Duodenal mucosa (tissue), 2 donors: Measurements from ENCODE around the gene ID1.

Experiments
- H3K27ac ChIP-seq: one replicate; pipeline ENCODE4 v1.7.0; 2013; ENCODE audit warnings: low read depth, low read length
- H3K27me3 ChIP-seq, 2 donors: one replicate each; pipeline ENCODE4 v1.7.0; 2013; ENCODE audit warnings: low read length in 2 of 2, control low read depth in 1 of 2; ENCODE audit not compliant: insufficient read depth in 2 of 2, control insufficient read depth in 1 of 2
- H3K36me3 ChIP-seq, 2 donors: one replicate each; pipeline ENCODE4 v1.7.0; 2013; ENCODE audit warnings: low read length in 2 of 2, control low read depth in 1 of 2; ENCODE audit not compliant: insufficient read depth in 2 of 2, control insufficient read depth in 1 of 2
- H3K4me1 ChIP-seq, 2 donors: one replicate each; pipeline ENCODE4 v1.7.0; 2013; ENCODE audit warnings: low read length in 2 of 2, control low read depth in 1 of 2; ENCODE audit not compliant: insufficient read depth in 2 of 2, control insufficient read depth in 1 of 2
- H3K4me3 ChIP-seq, 2 donors: one replicate each; pipeline ENCODE4 v1.7.0; 2013; ENCODE audit warnings: low read length in 2 of 2, low read depth in 1 of 2
- H3K9ac ChIP-seq, 2 donors: one replicate each; pipeline ENCODE4 v1.7.0; 2013; ENCODE audit warnings: low read length in 2 of 2, low read depth in 1 of 2
- H3K9me3 ChIP-seq, 2 donors: one replicate each; pipeline ENCODE4 v1.7.0; 2013; ENCODE audit warnings: low read length in 2 of 2, control low read depth in 1 of 2; ENCODE audit not compliant: control insufficient read depth in 1 of 2

The ID1 gene

DNA sequence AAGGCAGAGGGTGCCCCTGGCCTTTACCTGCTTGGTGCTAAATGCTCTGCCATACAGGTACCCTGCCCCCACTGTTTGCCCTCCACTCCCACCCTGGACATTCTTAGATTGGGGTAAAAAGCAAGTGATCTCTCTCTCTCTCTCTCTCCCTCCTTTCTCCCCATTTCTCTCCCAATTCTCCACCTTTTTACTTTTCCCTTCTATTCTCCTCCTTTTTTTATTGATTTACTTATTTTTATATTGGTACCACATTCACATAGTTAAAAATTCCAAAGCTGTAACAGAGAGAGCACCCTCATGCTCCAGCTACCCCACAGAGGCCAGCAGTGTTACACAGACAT lies 37.7 kb upstream of the ID1 start:
- H3K27ac ChIP-seq, result no peak overlapping the region

DNA sequence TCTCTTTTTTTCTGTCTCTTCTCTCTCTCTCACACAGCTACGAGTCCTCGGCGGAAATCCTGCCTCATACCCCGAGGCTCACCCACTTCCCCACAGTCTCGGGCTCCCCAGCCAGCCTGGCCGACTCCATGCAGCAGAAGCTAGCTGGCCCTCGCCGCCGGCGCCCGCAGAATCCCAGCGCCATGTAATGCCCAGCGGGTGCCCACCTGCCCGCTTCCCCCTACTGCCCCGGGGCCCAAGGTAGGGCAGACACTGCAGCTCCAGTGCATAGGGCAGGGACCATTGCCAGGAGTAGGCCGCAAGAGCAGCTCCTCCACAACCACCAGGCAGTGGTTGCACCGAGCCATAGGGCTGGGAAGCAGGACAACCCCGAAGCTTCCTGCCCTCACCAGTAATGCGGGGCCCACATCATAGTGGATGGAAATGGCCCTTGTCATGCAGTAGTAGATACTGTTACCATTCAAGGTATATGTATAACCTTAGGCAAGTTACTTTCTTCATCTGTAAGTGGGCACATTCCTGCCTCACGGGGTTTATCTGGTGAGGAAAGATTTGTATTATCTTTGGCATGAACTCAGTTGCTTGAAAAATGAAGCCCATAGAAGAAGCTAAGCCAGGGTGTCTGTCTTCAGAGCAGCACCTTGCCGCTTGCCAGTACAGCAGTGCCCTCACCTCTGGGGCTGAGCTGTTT lies 36.9 kb upstream of the ID1 start:
- H3K27me3 ChIP-seq, result no peaks in the 10 kb centered on the region
- H3K9ac ChIP-seq, result peak overlapping the region in 1 of 2 donors; percentile 9
- no peak overlapping the region for H3K27ac ChIP-seq
- peaks cover 39 to 45% of the 10 kb centered on the region in 2 donors for H3K4me1 ChIP-seq
- no peaks in the 10 kb centered on the region for H3K9me3 ChIP-seq
- H3K36me3 ChIP-seq, result peaks cover 8 to 45% of the 10 kb centered on the region in 2 donors
- H3K4me3 ChIP-seq, result no peak overlapping the region

More for the DNA sequence above, 37.7 kb upstream of the ID1 start:
- Histone ChIP-seq H3K36me3 (peaks cover 12 to 52% of the 10 kb centered on the region in 2 donors), H3K4me1 (peaks cover 42 to 44% of the 10 kb centered on the region in 2 donors), H3K4me3 (no peak overlapping the region), H3K27me3 (no peaks in the 10 kb centered on the region), H3K9me3 (no peaks in the 10 kb centered on the region), H3K9ac (peak overlapping the region; percentile 41 to 55)

DNA sequence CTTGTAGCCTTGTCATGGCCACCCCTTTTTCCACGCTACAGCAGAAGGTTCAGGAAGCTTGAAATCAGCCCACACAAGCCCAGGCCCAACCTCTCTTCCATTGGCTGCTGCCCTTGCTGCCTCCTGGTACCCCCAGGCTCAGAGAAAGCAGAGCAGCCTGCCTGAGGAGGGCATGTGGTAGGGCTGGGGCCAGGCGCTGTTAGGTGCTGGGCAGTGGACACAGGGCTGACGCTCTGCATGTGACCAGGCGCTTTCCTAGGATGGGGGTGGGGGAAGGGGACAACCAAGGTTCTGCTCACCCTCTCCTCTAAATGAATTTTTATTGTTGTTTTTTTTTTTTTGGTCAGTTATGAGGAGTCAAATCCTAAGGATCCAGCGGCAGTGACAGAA lies 36.3 kb upstream of the ID1 start:
- Histone ChIP-seq H3K27me3 (no peaks in the 10 kb centered on the region), H3K9ac (peak overlapping the region in 1 of 2 donors; percentile 9), H3K4me1 (peaks cover 43 to 47% of the 10 kb centered on the region in 2 donors), H3K4me3 (no peak overlapping the region), H3K9me3 (no peaks in the 10 kb centered on the region), H3K36me3 (peaks cover 8 to 41% of the 10 kb centered on the region in 2 donors), H3K27ac (no peak overlapping the region)

DNA sequence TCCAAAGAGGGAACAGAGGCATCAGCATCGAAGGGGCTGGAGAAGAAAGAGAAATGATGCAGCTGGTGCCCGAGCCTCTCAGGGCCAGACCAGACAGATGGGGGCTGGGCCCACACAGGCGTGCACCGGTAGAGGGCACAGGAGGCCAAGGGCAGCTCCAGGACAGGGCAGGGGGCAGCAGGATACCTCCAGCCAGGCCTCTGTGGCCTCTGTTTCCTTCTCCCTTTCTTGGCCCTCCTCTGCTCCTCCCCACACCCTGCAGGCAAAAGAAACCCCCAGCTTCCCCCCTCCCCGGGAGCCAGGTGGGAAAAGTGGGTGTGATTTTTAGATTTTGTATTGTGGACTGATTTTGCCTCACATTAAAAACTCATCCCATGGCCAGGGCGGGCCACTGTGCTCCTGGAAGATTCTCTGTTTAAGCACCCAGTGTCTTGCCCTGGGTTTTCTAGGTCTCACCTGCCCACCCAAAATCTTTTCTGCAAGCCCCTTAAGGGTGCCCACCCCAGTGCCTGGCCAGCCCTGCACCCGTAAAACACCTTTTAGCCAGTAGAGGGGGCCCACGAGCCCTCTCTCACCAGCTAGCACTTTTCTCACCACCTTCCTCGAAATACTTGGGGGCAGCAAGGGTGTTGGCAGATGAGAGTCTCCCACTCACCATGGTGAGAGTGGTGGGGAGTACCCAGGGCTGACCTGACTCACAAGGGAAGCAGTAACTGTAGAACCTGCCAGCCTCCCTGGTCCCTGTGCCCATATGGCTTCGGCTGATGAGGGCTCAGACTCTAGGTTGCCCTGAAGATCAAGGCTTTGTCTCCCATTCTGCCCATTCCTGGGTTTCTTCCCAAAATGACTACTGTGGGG lies 35.7 kb upstream of the ID1 start:
- no peaks in the 10 kb centered on the region for H3K27me3 ChIP-seq
- H3K4me1 ChIP-seq, result peaks cover 46 to 53% of the 10 kb centered on the region in 2 donors
- no peaks in the 10 kb centered on the region for H3K9me3 ChIP-seq
- peak overlapping the region; percentile 43 for H3K27ac ChIP-seq
- H3K4me3 ChIP-seq, result no peak overlapping the region
- peaks cover 7 to 35% of the 10 kb centered on the region in 2 donors for H3K36me3 ChIP-seq
- H3K9ac ChIP-seq, result peak overlapping the region; percentile 9 to 20

DNA sequence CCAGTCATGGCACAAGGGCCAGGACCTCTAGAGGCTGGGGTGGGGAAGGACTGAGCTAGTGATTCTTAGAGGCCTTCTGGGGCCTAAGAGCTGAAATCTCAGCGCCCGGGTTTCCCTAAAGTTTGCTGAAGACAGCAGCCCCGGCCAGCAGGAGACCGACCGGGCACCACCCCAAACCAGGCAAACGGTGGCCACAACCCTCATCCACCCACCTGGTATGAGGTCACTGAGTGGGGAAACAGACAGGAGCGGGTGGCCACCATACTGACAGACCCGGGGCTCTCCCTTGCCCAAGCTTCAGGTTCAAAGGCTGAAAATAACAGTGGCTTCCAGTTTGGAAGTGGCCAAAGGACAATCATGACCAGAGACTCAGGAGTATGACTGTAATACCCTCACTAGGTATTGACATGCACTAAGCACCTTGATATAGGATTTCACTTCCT lies 35.0 kb upstream of the ID1 start:
- no peaks in the 10 kb centered on the region for H3K9me3 ChIP-seq
- H3K4me1 ChIP-seq, result peaks cover 46 to 53% of the 10 kb centered on the region in 2 donors
- peak overlapping the region in 1 of 2 donors; percentile 20 for H3K9ac ChIP-seq
- H3K4me3 ChIP-seq, result no peak overlapping the region
- H3K27me3 ChIP-seq, result no peaks in the 10 kb centered on the region
- H3K27ac ChIP-seq, result peak overlapping the region; percentile 43
- peaks cover 6 to 32% of the 10 kb centered on the region in 2 donors for H3K36me3 ChIP-seq

DNA sequence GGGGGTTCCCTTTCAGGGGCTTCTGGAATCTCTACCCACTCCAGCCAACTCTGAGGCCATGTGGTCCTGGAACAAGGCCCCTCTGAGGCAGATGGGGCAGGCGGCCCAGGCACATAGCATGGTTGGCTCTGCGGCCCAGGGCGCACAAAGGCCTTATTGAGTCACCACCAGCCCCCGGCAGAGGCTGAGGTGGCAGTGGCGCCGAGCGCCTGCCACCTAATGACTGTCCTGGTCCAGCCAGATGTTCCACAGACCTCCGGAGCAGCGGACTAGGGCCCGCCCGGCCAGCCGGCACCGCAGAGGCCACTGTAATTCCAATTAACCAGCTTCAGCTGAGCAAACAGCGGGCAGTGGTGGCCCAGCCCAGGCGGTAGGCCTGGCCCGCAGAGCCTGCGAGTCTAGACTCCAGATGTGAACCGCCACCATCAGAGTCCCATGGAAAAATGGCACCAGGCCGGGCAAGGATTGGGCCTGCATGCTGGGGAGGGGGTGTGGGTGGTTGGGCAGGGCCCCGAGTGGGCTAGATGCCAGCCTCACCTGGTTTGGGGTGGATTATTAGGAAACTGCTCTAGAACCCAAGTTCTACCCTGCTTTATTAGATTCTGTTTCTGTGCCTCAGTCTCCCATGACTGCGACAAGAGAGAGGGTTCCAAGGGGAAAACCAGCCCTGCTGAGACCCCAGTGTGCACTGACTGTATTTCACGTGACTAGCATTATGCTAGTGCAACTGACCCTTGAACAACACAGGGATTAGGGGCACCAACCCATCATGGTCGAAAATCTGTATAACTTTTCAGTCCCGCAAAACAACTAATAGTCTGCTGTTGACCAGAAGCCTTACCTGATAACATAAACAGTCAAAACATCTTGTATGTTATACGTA lies 34.1 kb upstream of the ID1 start:
- Histone ChIP-seq H3K36me3 (peaks cover 6 to 26% of the 10 kb centered on the region in 2 donors), H3K4me3 (no peak overlapping the region), H3K9ac (no peak overlapping the region), H3K4me1 (peaks cover 41 to 46% of the 10 kb centered on the region in 2 donors), H3K9me3 (no peaks in the 10 kb centered on the region), H3K27ac (no peak overlapping the region), H3K27me3 (no peaks in the 10 kb centered on the region)

DNA sequence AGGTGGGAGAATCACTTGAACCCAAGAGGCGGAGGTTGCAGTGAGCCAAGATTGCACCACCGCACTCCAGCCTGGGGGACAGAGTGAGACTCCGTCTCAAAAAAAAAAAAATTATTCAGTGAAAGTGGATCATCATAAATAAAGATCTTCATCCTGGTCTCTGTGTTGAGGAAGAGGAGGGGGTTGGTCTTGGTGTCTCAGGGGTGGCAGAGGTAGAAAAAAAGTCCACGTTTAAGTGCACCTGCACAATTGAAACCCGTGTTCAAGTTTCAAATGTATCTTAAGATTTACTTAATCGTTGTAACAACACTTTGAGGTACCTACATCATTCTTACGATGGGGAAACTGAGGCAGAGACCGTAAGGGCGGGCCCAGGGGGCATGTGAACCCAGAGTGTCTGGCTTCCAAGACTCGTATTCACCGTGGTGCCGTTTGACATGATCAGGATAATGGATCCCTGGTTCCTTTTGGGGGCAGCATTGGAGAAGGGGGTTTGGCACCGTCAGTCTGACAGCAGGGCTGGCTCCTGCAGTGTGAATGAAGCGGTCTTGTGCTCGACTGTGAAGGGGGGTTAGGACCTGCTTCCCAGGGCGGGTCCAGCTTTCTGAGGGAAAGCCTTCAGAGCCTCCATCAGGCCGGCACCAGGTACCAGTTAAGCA lies 32.9 kb upstream of the ID1 start:
- Histone ChIP-seq H3K4me1 (peaks cover 29 to 34% of the 10 kb centered on the region in 2 donors), H3K4me3 (peak overlapping the region; percentile 67 to 80), H3K27me3 (no peaks in the 10 kb centered on the region), H3K36me3 (peaks cover 6 to 19% of the 10 kb centered on the region in 2 donors), H3K9ac (peak overlapping the region; percentile 72 to 86), H3K9me3 (no peaks in the 10 kb centered on the region), H3K27ac (peak overlapping the region; percentile 91)

DNA sequence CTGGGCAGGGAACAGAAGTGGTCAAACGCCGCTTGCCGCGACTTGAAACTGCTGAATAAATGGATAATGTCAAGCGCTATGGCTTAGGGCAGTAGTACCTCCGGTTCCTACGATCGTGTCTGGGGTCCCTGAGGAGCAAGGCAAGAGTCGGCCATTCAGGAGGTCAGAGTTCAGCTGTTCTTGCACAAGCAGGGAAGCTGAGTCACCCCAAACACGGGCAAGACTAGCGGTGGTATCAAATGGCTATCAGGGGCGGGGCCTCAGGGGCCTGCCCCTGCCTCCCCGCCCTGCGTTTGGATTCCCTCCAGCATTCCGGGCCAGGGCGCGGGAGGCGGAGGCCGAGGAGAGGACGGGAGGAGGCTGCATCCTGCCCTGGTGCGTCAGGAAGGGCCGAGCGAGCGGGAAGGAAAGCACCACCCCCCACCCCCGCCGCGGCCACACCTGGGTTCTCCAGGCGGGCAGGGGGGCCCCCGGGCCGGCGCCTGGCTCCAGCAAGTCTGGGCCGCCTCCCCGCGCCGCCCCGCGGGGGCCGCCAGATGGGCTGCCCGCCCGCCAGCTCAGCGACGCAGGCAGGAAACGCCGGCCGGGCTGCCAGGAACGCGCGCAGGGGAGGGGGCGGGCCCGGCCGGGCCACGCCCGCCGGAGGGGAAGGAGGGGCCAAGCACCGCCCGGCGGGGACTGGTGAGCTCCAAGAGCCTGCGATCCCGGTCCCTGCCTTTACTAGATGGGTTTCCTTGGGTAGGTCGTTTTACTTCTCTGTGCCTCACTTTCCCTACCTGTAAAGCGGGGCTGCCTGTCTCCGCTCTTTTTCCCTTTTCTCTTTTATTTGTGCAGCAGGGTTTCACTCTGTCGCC lies 32.2 kb upstream of the ID1 start:
- Histone ChIP-seq H3K36me3 (peaks cover 6 to 14% of the 10 kb centered on the region in 2 donors), H3K27ac (peak overlapping the region; percentile 92), H3K4me1 (peaks cover 27 to 32% of the 10 kb centered on the region in 2 donors), H3K4me3 (peak overlapping the region; percentile 71 to 80), H3K9ac (peak overlapping the region; percentile 72 to 90), H3K27me3 (no peaks in the 10 kb centered on the region), H3K9me3 (no peaks in the 10 kb centered on the region)
